ENCODE results near the gene B4GALNT3. TPM values are rescaled to one million over a fixed set of nuclear protein-coding genes. Genes with fewer than 3 reads are reported as not detected.

The B4GALNT3 gene
- total RNA-seq, 1 donor: 0.09 TPM

GRCh38 chr12:541676-542324 is 82.1 kb downstream of the B4GALNT3 start:
- no peak for TF ChIP-seq CTCF (IDR thresholded peaks at IDR 0.05; ENCODE audit: insufficient read depth, low read length)
- DNase-seq (ENCODE audit: low read depth): no peak

GRCh38 chr12:542395-543113 is 82.8 kb downstream of the B4GALNT3 start:
- DNase-seq (ENCODE audit: low read depth): no peak
- no peak for TF ChIP-seq CTCF (IDR thresholded peaks at IDR 0.05; ENCODE audit: insufficient read depth, low read length)
- no peak overlapping the region for H3K4me3 ChIP-seq (ENCODE audit: low read depth, low read length)

More at GRCh38 chr12:541676-542324, 82.1 kb downstream of the B4GALNT3 start:
- H3K4me3 ChIP-seq (ENCODE audit: low read depth, low read length): no peak overlapping the region

GRCh38 chr12:543114-543451 is 83.3 kb downstream of the B4GALNT3 start:
- H3K4me3 ChIP-seq (ENCODE audit: low read depth, low read length): no peak overlapping the region
- TF ChIP-seq CTCF (IDR thresholded peaks at IDR 0.05; ENCODE audit: insufficient read depth, low read length): no peak
- no peak for DNase-seq (ENCODE audit: low read depth)

- no peak overlapping the region for H3K4me3 ChIP-seq (ENCODE audit: low read depth, low read length)
- no peak for DNase-seq (ENCODE audit: low read depth)
- no peak for TF ChIP-seq CTCF (IDR thresholded peaks at IDR 0.05; ENCODE audit: insufficient read depth, low read length)
These were observed 84.4 kb downstream of the B4GALNT3 start for GRCh38 chr12:544142-544541.

- TF ChIP-seq CTCF (IDR thresholded peaks at IDR 0.05; ENCODE audit: insufficient read depth, low read length): no peak
- DNase-seq (ENCODE audit: low read depth): no peak
- H3K4me3 ChIP-seq (ENCODE audit: low read depth, low read length): no peak overlapping the region
These were observed 85.3 kb downstream of the B4GALNT3 start for GRCh38 chr12:544941-545635.

- H3K4me3 ChIP-seq (ENCODE audit: low read depth, low read length): no peak overlapping the region
- TF ChIP-seq CTCF (IDR thresholded peaks at IDR 0.05; ENCODE audit: insufficient read depth, low read length): no peak
- DNase-seq (ENCODE audit: low read depth): no peak
These were observed 86.1 kb downstream of the B4GALNT3 start for GRCh38 chr12:545835-546234.
